Natural killer cell (primary cell): ENCODE results near the gene CCDC194. TPM values are rescaled to one million over a fixed set of nuclear protein-coding genes. Genes with fewer than 3 reads are reported as not detected.
A peak's percentile ranks its signal among the peaks of the same experiment; 100 is the strongest.

Experiments used
- ATAC-seq, 3 donors: fragments of 150-1000 bp in 2 of 3; fragments of 200-7000 bp in 1 of 3; cut with Tn5 transposase; 1 replicate in 1 of 3; 2 replicates in 2 of 3; pipeline ENCODE4 v1.10.0; 2021; ENCODE audit warnings: mild to moderate bottlenecking in 2 of 3, moderate library complexity in 2 of 3
- DNase-seq, 2 donors: peaks; one replicate each; pipeline versions ENCODE4 v3.0.0 to v3.0.0-alpha.2; 2013 to 2021; ENCODE audit warnings: mixed read lengths in 1 of 2
- H3K27ac ChIP-seq: one replicate; pipeline ENCODE4 v1.5.1; 2013; ENCODE audit warnings: mild to moderate bottlenecking, low read length
- H3K27me3 ChIP-seq: one replicate; pipeline ENCODE4 v1.6.1; 2013; ENCODE audit warnings: low read length; ENCODE audit not compliant: control insufficient read depth, insufficient read depth
- H3K36me3 ChIP-seq: one replicate; pipeline ENCODE4 v1.6.1; 2013; ENCODE audit warnings: low read length; ENCODE audit not compliant: control insufficient read depth, insufficient read depth
- H3K4me1 ChIP-seq: one replicate; pipeline ENCODE4 v1.6.1; 2013; ENCODE audit warnings: low read length; ENCODE audit not compliant: control insufficient read depth, insufficient read depth
- H3K4me3 ChIP-seq: one replicate; pipeline ENCODE4 v1.5.1; 2013; ENCODE audit warnings: low read length
- H3K9me3 ChIP-seq: one replicate; pipeline ENCODE4 v1.6.1; 2013; ENCODE audit warnings: low read length; ENCODE audit not compliant: control insufficient read depth, insufficient read depth
- H3K27ac Mint-ChIP-seq, 2 donors: one replicate each; pipeline ENCODE4 v1.8.0; 2022; ENCODE audit warnings: mild to moderate bottlenecking in 2 of 2, mixed read lengths in 2 of 2, moderate library complexity in 1 of 2
- H3K27me3 Mint-ChIP-seq, 2 donors: one replicate each; pipeline ENCODE4 v1.8.0; 2022; ENCODE audit warnings: low read depth in 2 of 2, mixed read lengths in 2 of 2
- H3K36me3 Mint-ChIP-seq: one replicate; pipeline ENCODE4 v1.8.0; 2022; ENCODE audit warnings: mixed read lengths
- H3K4me1 Mint-ChIP-seq, 2 donors: one replicate each; pipeline ENCODE4 v1.8.0; 2022; ENCODE audit warnings: mixed read lengths in 2 of 2
- H3K4me3 Mint-ChIP-seq: one replicate; pipeline ENCODE4 v1.8.0; 2022; ENCODE audit warnings: mild to moderate bottlenecking, moderate library complexity, mixed read lengths
- H3K9me3 Mint-ChIP-seq, 2 donors: one replicate each; pipeline ENCODE4 v1.8.0; 2022; ENCODE audit warnings: mixed read lengths in 2 of 2
- WGBS: methylation state at CpG from one replicate; pipeline ENCODE4 v1.1.7; 2013; ENCODE audit warnings: missing lambda C conversion rate; ENCODE audit not compliant: insufficient coverage; 5-methylcytosine and 5-hydroxymethylcytosine counted together
- intact Hi-C: fragments of 100-400 bp; cut with micrococcal nuclease; formaldehyde crosslinking; loops from one replicate; pipeline ENCODE4 v1.14.2; 2022
- total RNA-seq, 4 donors: library from RNA; stranded (reverse); fragments of 120-200 nt in 1 of 4; gene quantifications; one replicate each; pipeline versions ENCODE4 v1.2.3 to v1.2.4, GENCODE V29; 2013 to 2022
- TF ChIP-seq, protein P1 (sequence below): fragments of 200-600 bp; IDR thresholded peaks from one replicate; pipeline ENCODE4 v1.8.0; 2022; ENCODE audit warnings: antibody characterized with exemption

The CCDC194 gene
- total RNA-seq, 3 donors from 2014 or later (not counting 1 experiment from before 2014, with no cell fraction given) = 2.7 TPM; not detected in 1

DNA sequence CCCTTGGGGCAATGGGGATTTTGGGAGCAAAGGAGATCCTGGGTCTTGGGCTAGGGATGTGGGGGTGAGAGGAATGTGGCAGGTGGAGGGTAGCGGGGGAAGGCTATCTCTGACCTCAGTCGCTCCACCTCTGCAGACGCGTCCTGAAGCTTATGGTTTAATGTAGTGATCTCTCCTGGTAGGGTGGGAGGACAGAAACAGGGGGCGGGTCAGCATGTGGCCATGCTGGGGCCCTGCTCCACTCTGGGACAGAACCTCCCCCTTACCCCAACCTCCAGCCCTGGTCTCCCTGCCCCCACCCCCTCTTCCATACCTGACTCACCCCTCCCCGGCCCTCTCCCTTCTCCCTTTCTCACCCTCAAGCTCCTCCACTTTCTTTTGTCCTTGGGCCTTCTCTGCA, 10.0 kb upstream of the CCDC194 start:
- Histone ChIP-seq H3K4me3 (peak overlapping the region; percentile 78), H3K4me1 (peaks cover 56% of the 10 kb centered on the region), H3K9me3 (no peaks in the 10 kb centered on the region), H3K27ac (peak overlapping the region; percentile 89), H3K36me3 (peaks cover 20% of the 10 kb centered on the region), H3K27me3 (no peaks in the 10 kb centered on the region)
- H3K27ac Mint-ChIP-seq = peak overlapping the region; percentile 89 to 97
- no peaks in the 10 kb centered on the region for H3K36me3 Mint-ChIP-seq
- no peaks in the 10 kb centered on the region for H3K9me3 Mint-ChIP-seq
- intact Hi-C loops = loop anchor here (10.0 kb wide), 1 partner anchor 69 kb away; the partner anchor contains the start of genes ANO8 and GTPBP3
- TF ChIP-seq, protein P1, sequence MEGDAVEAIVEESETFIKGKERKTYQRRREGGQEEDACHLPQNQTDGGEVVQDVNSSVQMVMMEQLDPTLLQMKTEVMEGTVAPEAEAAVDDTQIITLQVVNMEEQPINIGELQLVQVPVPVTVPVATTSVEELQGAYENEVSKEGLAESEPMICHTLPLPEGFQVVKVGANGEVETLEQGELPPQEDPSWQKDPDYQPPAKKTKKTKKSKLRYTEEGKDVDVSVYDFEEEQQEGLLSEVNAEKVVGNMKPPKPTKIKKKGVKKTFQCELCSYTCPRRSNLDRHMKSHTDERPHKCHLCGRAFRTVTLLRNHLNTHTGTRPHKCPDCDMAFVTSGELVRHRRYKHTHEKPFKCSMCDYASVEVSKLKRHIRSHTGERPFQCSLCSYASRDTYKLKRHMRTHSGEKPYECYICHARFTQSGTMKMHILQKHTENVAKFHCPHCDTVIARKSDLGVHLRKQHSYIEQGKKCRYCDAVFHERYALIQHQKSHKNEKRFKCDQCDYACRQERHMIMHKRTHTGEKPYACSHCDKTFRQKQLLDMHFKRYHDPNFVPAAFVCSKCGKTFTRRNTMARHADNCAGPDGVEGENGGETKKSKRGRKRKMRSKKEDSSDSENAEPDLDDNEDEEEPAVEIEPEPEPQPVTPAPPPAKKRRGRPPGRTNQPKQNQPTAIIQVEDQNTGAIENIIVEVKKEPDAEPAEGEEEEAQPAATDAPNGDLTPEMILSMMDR = no peak
- H3K4me3 Mint-ChIP-seq = peak overlapping the region; percentile 96
- WGBS = 39% methylated on average over 3 of the region's 6 CpGs
- H3K27me3 Mint-ChIP-seq = no peaks in the 10 kb centered on the region
- DNase-seq = no peak
- no peak for ATAC-seq
- peaks cover 43 to 45% of the 10 kb centered on the region in 2 donors for H3K4me1 Mint-ChIP-seq

GRCh38 chr19:17402982-17403855, 9.2 kb upstream of the CCDC194 start:
- Mint-ChIP-seq H3K27me3 (no peaks in the 10 kb centered on the region), H3K4me3 (peak overlapping the region; percentile 79), H3K9me3 (no peaks in the 10 kb centered on the region), H3K36me3 (no peaks in the 10 kb centered on the region), H3K27ac (peak overlapping the region; percentile 89 to 97), H3K4me1 (peaks cover 43 to 45% of the 10 kb centered on the region in 2 donors)
- no peak overlapping the region for H3K27ac ChIP-seq
- intact Hi-C loops = loop anchor here (10.0 kb wide), 1 partner anchor 68 kb away; the partner anchor contains the start of genes ANO8 and GTPBP3
- H3K36me3 ChIP-seq = peaks cover 20% of the 10 kb centered on the region
- TF ChIP-seq, protein P1 = no peak
- DNase-seq (peak; percentile 44 to 67), ATAC-seq (peak; percentile 50 to 58 (median 54))
- no peaks in the 10 kb centered on the region for H3K9me3 ChIP-seq
- H3K27me3 ChIP-seq = no peaks in the 10 kb centered on the region
- peaks cover 56% of the 10 kb centered on the region for H3K4me1 ChIP-seq
- 60% methylated on average over 30 of the region's 36 CpGs for whole genome bisulfite sequencing
- no peak overlapping the region for H3K4me3 ChIP-seq

- DNase-seq (no peak), ATAC-seq (no peak)
- Mint-ChIP-seq H3K4me3 (peak overlapping the region; percentile 40), H3K4me1 (peaks cover 28 to 32% of the 10 kb centered on the region in 2 donors), H3K27ac (no peak overlapping the region), H3K27me3 (no peaks in the 10 kb centered on the region), H3K36me3 (no peaks in the 10 kb centered on the region), H3K9me3 (no peaks in the 10 kb centered on the region)
- H3K27me3 ChIP-seq = no peaks in the 10 kb centered on the region
- TF ChIP-seq, protein P1 = no peak
- H3K27ac ChIP-seq = no peak overlapping the region
- intact Hi-C loops = loop anchor here (10.0 kb wide), 1 partner anchor 67 kb away; the partner anchor contains the start of genes ANO8 and GTPBP3
- no peaks in the 10 kb centered on the region for H3K9me3 ChIP-seq
- peaks cover 40% of the 10 kb centered on the region for H3K4me1 ChIP-seq
- no peak overlapping the region for H3K4me3 ChIP-seq
- H3K36me3 ChIP-seq = peaks cover 20% of the 10 kb centered on the region
- 95% methylated on average over 6 of the region's 6 CpGs for WGBS
Observed at GRCh38 chr19:17401628-17402027, 7.6 kb upstream of the CCDC194 start.
